ENCODE measurements around the gene ST6GALNAC3.

- TF ChIP-seq, protein P1, sequence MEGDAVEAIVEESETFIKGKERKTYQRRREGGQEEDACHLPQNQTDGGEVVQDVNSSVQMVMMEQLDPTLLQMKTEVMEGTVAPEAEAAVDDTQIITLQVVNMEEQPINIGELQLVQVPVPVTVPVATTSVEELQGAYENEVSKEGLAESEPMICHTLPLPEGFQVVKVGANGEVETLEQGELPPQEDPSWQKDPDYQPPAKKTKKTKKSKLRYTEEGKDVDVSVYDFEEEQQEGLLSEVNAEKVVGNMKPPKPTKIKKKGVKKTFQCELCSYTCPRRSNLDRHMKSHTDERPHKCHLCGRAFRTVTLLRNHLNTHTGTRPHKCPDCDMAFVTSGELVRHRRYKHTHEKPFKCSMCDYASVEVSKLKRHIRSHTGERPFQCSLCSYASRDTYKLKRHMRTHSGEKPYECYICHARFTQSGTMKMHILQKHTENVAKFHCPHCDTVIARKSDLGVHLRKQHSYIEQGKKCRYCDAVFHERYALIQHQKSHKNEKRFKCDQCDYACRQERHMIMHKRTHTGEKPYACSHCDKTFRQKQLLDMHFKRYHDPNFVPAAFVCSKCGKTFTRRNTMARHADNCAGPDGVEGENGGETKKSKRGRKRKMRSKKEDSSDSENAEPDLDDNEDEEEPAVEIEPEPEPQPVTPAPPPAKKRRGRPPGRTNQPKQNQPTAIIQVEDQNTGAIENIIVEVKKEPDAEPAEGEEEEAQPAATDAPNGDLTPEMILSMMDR (IDR thresholded peaks at IDR 0.05): no peak
- no peak for TF ChIP-seq EZH2 (IDR thresholded peaks at IDR 0.05)
Measured at GRCh38 chr1:76133977-76134376, 59.4 kb downstream of the ST6GALNAC3 start.
